ENCODE data around the gene BORCS5.

DNA sequence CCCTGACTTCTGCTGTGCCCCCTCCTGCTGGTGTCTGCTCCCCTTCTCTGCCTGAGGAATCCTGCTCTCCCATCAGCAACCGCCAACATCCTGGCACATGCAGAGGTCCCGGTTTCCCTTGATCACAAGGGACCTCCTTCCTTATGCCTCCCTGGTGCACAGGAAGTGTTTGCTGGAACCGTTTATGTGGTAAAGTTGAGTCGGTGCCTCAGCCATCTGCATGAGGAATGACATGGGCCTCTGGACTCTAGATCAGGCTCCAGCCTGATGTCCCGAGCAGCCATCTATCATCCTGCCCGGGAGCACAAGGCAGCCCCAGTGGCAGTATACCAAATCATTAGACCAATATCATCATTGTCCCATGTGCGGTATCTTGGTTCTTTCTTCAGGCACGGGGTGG lies 90.4 kb downstream of the BORCS5 start:
- TF ChIP-seq CTCF (IDR thresholded peaks at IDR 0.05; ENCODE audit: insufficient read depth, low read length) (no peak), SPI1 (IDR thresholded peaks at IDR 0.05; ENCODE audit: borderline replicate concordance, low read depth) (no peak)

All from HL-60 (cell line).